MM.1S (cell line): ENCODE measurements around the gene CACNA1C.

ENCODE experiments used
- EZH2phosphoT487 ChIP-seq: fragments of 300-600 bp; sonication (generic); IDR thresholded peaks from 2 replicates; pipeline ENCODE4 v1.6.1; 2018; ENCODE audit warnings: antibody characterized with exemption, low read length
- TF ChIP-seq, protein P1 (sequence below): fragments of 300-600 bp; sonication (generic); IDR thresholded peaks from 2 replicates; pipeline ENCODE4 v1.5.1; 2016; ENCODE audit warnings: antibody characterized with exemption, low read length, mixed read lengths

DNA sequence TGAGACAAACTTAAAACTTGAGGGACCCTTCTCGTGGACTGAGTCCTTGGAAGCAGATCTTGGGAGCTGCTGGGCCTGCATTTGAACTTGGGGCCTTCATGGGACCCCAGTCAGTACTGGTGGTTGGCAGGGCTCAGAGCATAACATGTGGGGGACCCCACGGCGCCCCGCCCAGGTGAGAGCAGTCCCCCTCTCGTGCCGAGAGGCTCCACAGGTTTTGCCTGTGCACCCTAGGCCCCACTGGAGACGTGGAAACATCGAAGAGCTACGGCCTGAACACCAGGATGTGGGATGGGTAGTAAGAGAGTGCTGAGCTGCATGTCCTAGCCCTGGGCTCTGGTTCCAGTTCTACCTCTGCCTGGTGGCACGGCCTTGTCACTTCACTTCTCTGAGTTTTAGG, 84.1 kb downstream of the CACNA1C start:
- TF ChIP-seq, protein P1, sequence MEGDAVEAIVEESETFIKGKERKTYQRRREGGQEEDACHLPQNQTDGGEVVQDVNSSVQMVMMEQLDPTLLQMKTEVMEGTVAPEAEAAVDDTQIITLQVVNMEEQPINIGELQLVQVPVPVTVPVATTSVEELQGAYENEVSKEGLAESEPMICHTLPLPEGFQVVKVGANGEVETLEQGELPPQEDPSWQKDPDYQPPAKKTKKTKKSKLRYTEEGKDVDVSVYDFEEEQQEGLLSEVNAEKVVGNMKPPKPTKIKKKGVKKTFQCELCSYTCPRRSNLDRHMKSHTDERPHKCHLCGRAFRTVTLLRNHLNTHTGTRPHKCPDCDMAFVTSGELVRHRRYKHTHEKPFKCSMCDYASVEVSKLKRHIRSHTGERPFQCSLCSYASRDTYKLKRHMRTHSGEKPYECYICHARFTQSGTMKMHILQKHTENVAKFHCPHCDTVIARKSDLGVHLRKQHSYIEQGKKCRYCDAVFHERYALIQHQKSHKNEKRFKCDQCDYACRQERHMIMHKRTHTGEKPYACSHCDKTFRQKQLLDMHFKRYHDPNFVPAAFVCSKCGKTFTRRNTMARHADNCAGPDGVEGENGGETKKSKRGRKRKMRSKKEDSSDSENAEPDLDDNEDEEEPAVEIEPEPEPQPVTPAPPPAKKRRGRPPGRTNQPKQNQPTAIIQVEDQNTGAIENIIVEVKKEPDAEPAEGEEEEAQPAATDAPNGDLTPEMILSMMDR = no peak
- TF ChIP-seq EZH2phosphoT487 = no peak
